ENCODE results near the gene KRTAP1-4. TPM values are rescaled to one million over a fixed set of nuclear protein-coding genes. Genes with fewer than 3 reads are reported as not detected.

The KRTAP1-4 gene, protein sequence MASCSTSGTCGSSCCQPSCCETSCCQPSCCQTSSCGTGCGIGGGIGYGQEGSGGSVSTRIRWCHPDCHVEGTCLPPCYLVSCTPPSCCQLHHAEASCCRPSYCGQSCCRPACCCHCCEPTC
- total RNA-seq, result not detected in 3 replicates
- long read RNA-seq, result 0 reads

- DNase-seq (ENCODE audit: low spot score), result no peak
- H3K27me3 Mint-ChIP-seq (ENCODE audit: low read depth), result no peaks in the 10 kb centered on the region
- H3K9me3 Mint-ChIP-seq (ENCODE audit: low read depth), result no peaks in the 10 kb centered on the region
- H3K4me3 Mint-ChIP-seq (ENCODE audit: unreplicated experiment), result no peak within 1 kb of the TSS
- H3K4me1 Mint-ChIP-seq (ENCODE audit: low read depth), result peaks cover 2% of the 10 kb centered on the region
- no peak for TF ChIP-seq CTCF (IDR thresholded peaks at IDR 0.05)
- no peaks in the 10 kb centered on the region for H3K36me3 Mint-ChIP-seq (ENCODE audit: low read depth)
- H3K27ac Mint-ChIP-seq (ENCODE audit: unreplicated experiment), result no peak within 1 kb of the TSS
Observed at GRCh38 chr17:41029633-41030245, at the start of gene KRTAP1-4. Gene KRTAP1-4, minus strand, starts transcription at chr17:41030195. Its CDS starts 117 bp downstream, at chr17:41030078.

GRCh38 chr17:41076788-41077187 is 46.8 kb upstream of the KRTAP1-4 start:
- no peak for TF ChIP-seq CTCF (IDR thresholded peaks at IDR 0.05)

GRCh38 chr17:41073676-41074075 is 43.7 kb upstream of the KRTAP1-4 start:
- no peaks in the 10 kb centered on the region for H3K36me3 Mint-ChIP-seq (ENCODE audit: low read depth)
- H3K27ac Mint-ChIP-seq (ENCODE audit: unreplicated experiment), result no peak overlapping the region
- no peaks in the 10 kb centered on the region for H3K27me3 Mint-ChIP-seq (ENCODE audit: low read depth)
- H3K4me3 Mint-ChIP-seq (ENCODE audit: unreplicated experiment), result no peak overlapping the region
- H3K4me1 Mint-ChIP-seq (ENCODE audit: low read depth), result no peaks in the 10 kb centered on the region
- no peak for DNase-seq (ENCODE audit: low spot score)
- no peaks in the 10 kb centered on the region for H3K9me3 Mint-ChIP-seq (ENCODE audit: low read depth)
- TF ChIP-seq CTCF (IDR thresholded peaks at IDR 0.05), result no peak

More at GRCh38 chr17:41076788-41077187, 46.8 kb upstream of the KRTAP1-4 start:
- Mint-ChIP-seq H3K4me1 (ENCODE audit: low read depth) (peaks cover under 1% of the 10 kb centered on the region), H3K9me3 (ENCODE audit: low read depth) (no peaks in the 10 kb centered on the region), H3K36me3 (ENCODE audit: low read depth) (no peaks in the 10 kb centered on the region), H3K27me3 (ENCODE audit: low read depth) (no peaks in the 10 kb centered on the region), H3K27ac (ENCODE audit: unreplicated experiment) (no peak overlapping the region), H3K4me3 (ENCODE audit: unreplicated experiment) (no peak overlapping the region)
- no peak for DNase-seq (ENCODE audit: low spot score)

DNA sequence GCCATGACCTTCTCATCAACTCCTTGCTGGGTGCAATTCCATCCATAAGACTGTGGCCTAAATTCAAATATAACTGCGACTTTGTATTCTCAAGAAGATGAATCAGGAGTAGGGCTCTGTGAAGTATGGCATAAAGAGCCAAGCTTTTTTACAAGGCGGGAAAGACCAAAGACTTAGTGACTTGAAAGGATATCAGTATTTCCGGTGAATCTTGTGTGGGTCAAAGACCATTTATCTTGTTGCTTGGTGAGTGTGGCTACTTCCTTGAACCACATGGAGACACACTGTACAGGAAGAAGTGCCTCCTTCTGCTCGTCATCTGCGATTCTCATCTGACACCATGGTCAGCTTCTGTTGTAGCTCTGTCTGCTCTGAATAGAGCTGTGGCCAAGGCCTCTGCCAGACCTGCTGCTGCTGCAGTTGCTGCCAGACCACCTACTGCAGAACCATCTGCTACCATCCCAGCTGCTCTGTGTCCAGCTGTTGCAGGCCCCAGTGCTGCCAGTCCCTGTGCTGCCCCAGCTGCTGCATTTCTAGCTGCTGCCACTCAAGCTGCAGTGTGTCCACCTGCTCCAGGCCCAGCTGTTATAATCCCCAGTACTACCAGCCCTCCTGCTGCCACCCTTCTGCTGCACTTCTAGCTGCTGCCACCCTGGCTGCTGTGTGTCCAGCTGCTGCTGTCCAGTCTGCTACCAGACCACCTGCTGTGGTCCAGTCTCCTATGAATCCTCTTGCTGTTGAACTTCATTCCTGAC is 41.8 kb upstream of the KRTAP1-4 start:
- Mint-ChIP-seq H3K4me3 (ENCODE audit: unreplicated experiment) (no peak overlapping the region), H3K4me1 (ENCODE audit: low read depth) (no peaks in the 10 kb centered on the region), H3K27ac (ENCODE audit: unreplicated experiment) (no peak overlapping the region), H3K36me3 (ENCODE audit: low read depth) (no peaks in the 10 kb centered on the region), H3K27me3 (ENCODE audit: low read depth) (no peaks in the 10 kb centered on the region), H3K9me3 (ENCODE audit: low read depth) (no peaks in the 10 kb centered on the region)
- TF ChIP-seq CTCF (IDR thresholded peaks at IDR 0.05), result no peak
- no peak for DNase-seq (ENCODE audit: low spot score)

GRCh38 chr17:41069031-41069430 is 39.0 kb upstream of the KRTAP1-4 start:
- no peak overlapping the region for H3K4me3 Mint-ChIP-seq (ENCODE audit: unreplicated experiment)
- no peaks in the 10 kb centered on the region for H3K36me3 Mint-ChIP-seq (ENCODE audit: low read depth)
- DNase-seq (ENCODE audit: low spot score), result no peak
- TF ChIP-seq CTCF (IDR thresholded peaks at IDR 0.05), result no peak
- no peak overlapping the region for H3K27ac Mint-ChIP-seq (ENCODE audit: unreplicated experiment)
- no peaks in the 10 kb centered on the region for H3K27me3 Mint-ChIP-seq (ENCODE audit: low read depth)
- H3K4me1 Mint-ChIP-seq (ENCODE audit: low read depth), result peaks cover 10% of the 10 kb centered on the region
- H3K9me3 Mint-ChIP-seq (ENCODE audit: low read depth), result no peaks in the 10 kb centered on the region

All from chondrocyte (in vitro differentiated cells).